ENCODE data around the gene CRABP2.

Gene CRABP2

GRCh38 chr1:156705321-156705917 is at the start of gene CRABP2:
TSS of gene CRABP2 (minus strand) at chr1:156705583. CDS start at chr1:156705446, 137 bp downstream.
- DNase-seq (ENCODE audit: low spot score) = no peak

DNA sequence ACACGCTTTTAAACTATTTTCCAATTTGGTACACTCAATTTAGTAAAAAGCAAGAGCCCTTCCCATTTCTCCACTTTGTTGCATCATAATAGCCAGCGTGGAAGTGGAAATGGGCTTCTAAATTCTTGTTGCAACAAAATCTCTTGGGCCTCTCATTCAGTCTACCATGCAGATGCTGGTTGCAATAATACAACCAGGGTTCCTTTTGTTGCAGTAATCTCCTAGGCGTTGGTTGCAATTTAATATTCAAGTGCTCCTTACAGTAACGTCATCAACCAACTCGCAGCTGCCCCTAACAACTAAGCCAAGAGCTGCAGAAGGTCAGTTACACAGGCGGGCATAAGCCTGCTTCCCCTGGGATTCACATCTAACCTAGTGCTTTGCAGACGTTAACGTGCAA is 48.8 kb upstream of the CRABP2 start:
- DNase-seq (ENCODE audit: low spot score) = no peak

GRCh38 chr1:156752843-156753482 is 47.6 kb upstream of the CRABP2 start:
- DNase-seq (ENCODE audit: low spot score) = no peak

DNA sequence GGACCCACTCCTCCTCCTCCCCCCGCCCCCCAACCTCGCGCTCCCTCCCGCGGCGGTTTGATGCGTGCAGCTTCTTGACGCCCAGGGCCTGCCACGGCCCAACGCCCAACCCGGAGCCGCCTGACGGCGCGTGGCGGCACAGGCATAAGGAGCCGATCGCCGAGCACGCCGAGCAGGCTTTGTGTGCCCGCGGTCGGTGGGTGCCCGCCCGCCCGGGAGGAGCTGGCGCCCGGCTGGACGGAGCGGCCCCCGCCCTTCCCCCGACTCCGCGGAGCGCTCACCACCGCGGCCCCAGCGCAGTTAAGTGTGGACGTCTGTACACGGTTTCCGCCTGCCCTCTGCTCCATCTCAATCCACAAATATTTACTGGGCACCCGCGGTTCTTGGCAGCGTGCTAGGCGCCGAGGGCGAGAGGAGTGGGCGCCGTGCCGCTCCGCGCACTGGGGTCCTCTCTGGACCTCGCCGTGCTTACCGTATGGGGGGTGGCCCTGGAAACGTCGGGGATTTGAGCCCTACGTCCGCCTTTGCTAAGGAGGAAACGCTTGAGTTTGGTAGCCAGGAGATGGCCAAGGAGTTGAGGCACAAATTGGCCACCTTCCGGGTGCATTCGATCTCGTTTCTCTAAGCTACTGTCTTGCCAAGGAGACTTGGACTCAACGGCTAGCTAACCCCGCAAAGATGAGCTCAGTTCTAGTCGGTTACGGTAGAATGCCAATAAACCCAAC is 46.5 kb upstream of the CRABP2 start:
- peak; percentile 95 for DNase-seq (ENCODE audit: low spot score)

DNA sequence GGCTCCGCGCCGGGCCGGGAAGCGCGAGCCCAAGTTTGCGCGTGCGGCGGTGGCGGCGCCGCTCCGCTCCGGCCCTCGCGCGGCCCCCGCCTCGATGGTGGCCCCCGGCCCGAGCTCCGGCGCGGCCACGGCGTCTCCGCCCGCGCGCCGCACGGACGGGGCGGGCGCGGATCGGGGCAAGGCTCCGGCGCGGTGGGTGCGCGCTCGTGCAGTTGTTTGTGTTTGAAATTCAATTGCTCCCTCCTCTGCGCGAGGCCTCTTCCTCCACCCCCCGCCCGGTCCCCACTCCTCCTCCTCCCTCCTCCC is 46.0 kb upstream of the CRABP2 start, which contains the start of gene HDGF:
Gene HDGF, minus strand, starts transcription at position 225 of the 306 bp plus-strand sequence. CDS start 246 bp downstream, outside the sequence.
- DNase-seq (ENCODE audit: low spot score) = no peak

DNA sequence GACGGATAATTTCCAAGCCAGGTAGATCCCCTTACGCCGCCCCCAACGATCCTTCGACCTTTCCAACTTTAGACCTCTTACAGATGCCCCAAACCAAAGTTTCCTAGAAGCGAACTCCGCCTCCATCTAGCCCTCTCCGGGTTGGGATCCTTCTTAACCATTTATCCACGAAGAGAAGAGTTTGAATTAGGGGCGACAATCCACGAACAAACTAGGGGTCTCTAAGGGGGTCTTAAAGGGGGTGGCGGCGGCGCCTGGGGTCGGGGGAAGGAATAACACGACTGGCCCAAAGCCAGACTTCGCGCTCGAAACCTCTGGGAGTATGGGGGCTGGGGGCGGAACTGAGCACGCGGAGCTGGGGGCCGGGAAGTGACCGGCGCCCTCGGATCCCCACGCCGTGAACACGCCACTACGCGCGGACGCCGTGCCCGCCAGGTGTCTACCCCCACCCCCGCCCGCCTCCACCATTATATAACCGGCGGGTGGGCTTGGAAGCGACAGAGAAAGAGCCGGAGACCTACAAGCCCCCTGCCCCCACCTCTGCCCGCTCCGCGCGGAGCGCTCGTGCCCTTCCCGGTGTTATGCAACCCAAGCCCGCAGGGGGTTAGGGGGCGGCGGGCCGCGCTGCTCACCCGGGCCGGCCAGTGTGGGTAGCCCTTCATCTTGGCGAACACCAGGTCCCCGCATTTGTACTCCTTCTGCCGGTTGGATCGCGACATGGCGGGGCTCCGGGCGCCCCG is 45.5 kb upstream of the CRABP2 start:
- DNase-seq (ENCODE audit: low spot score) = peak; percentile 50

DNA sequence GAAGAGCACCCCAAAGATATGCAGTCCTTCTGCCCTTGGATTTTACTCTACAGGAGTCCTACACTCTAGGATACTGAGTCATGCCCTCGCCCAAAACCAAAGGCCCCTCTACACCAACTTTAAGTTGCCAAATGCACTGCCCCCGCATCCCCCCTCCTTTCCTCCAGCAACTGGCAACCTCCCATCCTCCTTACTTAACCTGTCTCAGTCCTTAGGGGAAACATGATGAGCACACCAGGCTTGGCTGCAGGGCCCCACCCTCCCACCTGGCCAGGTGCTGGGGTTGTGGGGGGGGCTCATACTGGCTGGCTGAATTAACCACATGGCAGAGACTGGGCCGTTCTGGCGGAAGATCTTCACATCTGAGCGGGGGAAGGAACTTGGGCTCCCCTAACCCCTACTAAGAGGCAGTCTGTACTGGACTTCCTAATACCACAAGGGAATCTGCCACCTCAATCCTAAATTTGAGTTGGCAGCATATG is 44.8 kb upstream of the CRABP2 start:
- DNase-seq (ENCODE audit: low spot score) = no peak

DNA sequence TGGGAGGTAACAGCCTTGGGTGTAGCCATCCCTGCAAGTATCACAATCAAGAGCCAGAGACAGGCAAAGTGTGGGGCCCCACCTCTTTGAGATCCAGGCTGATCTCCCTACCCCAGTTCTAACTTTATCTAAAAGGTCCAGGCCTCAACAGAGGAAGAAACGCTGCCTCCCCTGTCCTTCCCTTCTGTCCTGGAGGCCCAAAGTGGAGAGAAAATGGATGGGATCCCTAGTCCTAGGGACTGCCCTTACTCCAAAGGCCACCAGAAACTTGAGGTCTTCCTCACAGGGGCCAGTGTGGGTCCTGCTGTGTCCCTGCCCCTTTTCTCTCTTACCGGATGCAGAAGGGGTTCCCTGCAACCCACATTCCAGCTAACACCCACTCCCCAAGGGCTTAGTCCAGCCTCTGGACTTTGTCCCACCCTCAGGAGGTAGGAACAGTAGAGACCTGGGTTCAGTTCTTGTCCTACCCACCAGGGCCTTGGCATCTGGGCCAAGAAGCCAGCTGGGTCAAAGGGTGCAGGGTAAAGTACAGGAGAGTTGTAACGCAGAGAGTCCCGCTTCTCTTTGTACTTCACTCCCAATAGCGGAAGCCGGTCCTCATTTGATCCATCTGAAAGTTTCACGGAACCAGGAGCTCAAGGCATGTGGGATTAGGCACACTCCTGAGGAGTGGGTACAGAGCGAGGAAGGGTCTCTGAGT is 44.2 kb upstream of the CRABP2 start:
- no peak for DNase-seq (ENCODE audit: low spot score)

DNA sequence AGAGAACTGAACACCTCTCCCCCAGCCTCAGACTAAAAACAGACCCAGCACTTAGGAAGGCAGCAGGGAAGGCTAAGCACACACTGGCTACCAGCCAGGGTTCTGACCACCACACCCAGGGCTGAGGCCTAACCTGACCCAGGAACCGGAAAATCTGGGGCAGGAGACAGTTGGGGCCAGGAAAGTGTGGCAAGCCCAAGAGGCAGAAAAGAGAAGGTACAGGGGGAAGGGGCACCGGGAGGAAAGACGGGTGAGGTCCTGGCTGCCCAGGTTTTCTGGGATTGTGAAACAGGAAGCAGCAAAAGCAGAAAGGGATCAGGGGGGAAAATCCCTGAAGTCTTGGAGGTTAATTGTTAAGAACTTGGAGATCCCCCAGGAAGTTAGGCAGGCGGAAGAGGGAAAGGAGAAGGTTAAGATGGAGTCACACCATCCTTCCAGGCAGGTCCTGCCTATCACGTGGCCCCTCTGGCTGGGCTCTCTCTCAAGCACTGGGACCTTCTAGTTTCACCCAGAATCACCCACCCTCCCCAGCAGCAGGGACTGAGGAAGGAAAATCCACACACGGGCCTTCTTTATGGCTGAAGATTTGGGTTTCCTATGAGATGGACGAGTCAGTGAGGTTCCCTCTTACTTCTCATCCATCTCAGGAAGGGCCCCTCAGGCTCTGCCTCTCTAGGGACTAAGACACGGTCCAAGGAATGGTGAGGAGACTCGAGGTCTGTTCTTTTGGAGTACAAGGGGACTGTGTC is 43.5 kb upstream of the CRABP2 start:
- no peak for DNase-seq (ENCODE audit: low spot score)

DNA sequence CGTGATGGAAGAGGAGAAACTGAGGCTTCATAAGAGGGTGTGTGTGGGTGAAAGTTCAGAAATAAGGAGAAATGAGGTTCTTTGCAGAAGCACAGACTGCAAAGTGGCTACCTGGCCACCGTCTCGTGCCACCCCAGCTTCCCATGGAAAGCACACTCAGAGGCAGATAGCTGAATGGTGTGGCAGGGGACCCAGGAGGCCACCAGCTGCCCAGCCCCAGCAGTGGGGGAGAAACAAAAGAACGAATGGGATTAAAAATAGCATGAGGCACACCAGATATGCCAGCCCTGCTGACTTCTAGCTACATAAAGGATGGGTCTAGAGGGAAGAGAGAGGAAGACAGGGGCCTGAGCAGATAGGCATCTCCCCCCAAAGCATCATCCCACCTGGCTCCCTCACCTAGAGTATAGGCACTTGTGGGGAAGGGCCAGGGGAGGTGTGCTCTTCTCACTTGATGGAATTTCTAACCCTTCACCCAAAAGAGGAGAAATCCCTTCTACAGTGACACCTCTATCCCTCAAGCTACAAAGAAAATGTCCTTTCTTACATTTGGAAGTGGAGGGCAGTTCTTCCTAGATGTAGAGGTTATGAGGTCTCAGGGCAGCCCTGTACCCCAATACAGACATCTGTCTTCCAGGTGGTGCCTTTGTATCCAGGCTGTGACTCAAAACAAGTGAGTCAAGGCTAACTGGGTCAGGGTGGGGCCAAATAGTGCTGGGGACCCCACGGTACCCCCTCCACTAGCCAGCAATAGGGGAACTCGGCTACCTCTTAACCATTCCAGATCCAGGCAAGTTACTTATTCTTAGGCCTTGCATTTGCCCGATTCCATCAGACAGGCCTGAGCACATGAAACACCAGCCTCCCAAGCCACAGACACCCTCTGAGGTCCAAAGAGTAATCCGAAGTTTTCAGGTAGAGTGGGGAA is 42.6 kb upstream of the CRABP2 start:
- no peak for DNase-seq (ENCODE audit: low spot score)

DNA sequence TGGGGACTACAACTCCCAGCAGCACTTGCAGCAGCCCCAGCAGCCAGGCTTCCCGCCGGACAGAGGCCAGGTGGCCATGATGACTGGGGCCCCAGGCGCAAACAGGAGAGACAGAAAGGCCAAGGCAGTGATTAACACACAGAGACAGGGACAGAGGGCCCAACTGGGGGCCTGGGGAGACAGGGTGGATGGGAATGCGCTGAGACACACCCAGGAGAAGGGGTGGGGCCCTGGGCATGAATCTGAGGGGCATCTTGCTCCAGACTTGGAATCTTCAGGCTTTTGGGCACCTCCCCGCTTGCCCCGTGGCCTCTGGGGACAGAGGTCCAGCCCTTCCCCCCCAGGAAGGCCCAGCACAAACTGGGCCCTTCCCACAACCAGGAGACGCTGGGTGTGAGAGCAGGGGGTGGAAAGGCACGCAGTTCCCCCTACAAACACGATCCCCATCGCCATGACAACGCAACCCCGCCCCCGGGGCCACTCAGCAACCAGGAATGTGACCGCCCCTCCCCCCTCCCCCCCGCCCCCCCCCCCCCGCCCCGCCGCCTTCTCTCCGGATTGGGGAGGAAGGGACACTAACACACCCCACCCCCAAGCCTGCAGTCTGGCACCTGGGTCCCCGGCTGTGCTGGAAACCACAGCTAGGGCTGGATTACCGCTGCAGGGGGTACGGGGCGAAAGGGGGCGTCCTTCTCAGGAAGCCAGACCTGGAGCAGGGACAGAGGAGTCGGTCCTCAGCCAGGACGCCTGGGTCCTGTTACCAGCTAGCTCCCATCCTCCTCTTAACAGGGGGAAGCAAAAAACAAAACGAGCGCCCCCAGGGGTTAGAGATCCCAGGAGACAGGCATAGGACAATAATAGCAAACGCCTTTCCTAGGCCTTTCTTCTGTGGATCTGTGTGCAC is 41.6 kb upstream of the CRABP2 start:
- DNase-seq (ENCODE audit: low spot score) = peak; percentile 77

- DNase-seq (ENCODE audit: low spot score) = no peak
These were observed 41.0 kb upstream of the CRABP2 start for GRCh38 chr1:156746406-156746727.

DNA sequence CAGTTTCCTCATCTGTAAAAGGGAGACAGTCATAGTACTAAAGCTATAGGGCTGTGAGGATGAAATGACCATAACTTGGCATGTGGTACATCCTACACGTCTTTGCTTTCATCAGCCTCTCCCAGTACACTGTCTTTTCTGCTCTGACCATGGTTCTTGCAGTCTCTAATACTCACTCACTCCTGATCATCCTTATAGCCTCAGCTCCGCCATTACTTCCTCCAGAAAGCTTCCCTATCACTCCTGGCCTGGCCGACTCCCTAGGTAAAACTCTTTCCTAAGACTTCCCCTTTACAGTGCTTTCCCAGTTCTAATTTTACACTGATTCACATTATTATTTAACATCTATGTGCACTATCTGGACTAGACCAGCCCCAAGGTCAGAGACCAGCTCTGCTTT is 40.5 kb upstream of the CRABP2 start:
- DNase-seq (ENCODE audit: low spot score) = no peak

- DNase-seq (ENCODE audit: low spot score) = no peak
These were observed 39.5 kb upstream of the CRABP2 start for GRCh38 chr1:156744786-156745419.

DNA sequence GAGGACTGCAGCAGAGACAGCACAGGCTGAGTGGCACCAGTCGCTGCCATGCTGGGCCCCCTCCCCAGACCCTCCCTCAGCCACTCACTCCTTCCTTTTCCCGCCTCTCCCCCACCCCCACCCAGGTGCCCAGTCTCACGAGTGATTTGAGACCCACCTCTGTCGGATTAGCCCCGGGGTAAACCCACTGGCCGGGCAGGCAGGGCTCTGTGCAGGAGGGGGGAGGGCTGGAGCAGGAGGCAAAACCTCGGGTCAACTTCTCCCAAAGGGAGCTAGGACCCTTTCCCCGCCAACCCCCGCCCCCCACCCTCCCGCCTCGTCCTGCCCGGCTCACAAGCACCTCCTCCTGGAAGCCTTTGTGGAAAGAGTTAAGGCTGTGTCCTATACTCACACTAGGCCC is 39.0 kb upstream of the CRABP2 start:
- DNase-seq (ENCODE audit: low spot score) = no peak

- DNase-seq (ENCODE audit: low spot score) = no peak
These were observed 38.3 kb upstream of the CRABP2 start for GRCh38 chr1:156743367-156744302.

DNA sequence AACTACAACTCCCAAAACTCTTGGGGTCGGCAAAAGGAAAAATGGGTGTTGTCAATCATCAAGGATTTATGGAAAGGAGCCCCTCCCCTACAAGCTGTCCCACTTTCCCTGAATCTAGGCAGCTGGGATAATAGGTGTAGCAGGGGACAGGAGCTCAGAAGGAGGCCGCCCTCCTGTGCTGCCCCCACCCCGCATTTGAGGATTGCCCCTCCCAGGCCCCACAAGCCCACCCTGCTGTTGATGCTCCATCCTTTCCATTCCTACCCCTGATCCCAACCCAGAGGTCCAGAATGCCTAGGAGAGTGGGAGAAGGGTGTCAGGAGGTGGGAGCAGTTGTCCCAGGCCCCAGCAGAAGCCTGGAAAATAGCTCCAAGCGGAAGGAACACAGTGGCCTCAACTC is 37.4 kb upstream of the CRABP2 start:
- DNase-seq (ENCODE audit: low spot score) = no peak

DNA sequence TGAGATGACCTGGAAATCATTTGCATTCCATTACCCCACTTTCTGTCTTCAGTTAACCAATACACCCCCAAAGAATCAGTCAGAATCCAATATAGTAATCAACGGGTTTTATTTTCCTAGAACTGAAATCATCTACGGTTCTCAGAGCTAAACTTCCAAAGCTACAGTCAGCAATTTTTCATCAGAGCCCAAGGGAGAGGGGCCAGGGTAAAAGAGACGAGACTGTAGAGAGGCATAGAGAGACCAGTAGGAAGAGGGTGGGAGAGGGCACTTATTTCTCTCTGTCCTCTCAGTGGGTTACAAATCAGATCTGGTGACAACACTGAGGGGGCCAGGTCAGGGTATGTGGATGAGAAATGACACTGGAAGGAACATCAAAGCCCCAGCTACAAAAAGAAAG is 36.6 kb upstream of the CRABP2 start:
- no peak for DNase-seq (ENCODE audit: low spot score)
